Keratinocyte (primary cell): ENCODE measurements around the gene MAML1. TPM values are rescaled to one million over a fixed set of nuclear protein-coding genes. Genes with fewer than 3 reads are reported as not detected.

ENCODE experiments used
- DNase-seq: peaks from one replicate; pipeline ENCODE4 v3.0.0-alpha.2; 2011; ENCODE audit warnings: low read depth, missing footprints, low spot score
- FAIRE-seq: peaks from 2 replicates; lab custom pipeline; 2011; peaks lifted over from hg19 to GRCh38; lab: Jason Lieb, UNC
- H2AFZ ChIP-seq: 2 replicates; pipeline ENCODE4 v1.6.0; 2012; ENCODE audit warnings: low read length, control low read depth, inconsistent platforms; ENCODE audit not compliant: control insufficient read depth
- H3K27ac ChIP-seq: 2 replicates; pipeline ENCODE4 v1.5.1; 2011; ENCODE audit warnings: low read length; ENCODE audit not compliant: control insufficient read depth, insufficient read depth
- H3K27me3 ChIP-seq: 3 replicates; pipeline ENCODE4 v1.6.0; 2011; ENCODE audit warnings: low read length; ENCODE audit not compliant: control insufficient read depth, insufficient read depth; ENCODE audit errors: extremely low read depth
- H3K36me3 ChIP-seq, 2 experiments: 2 replicates in 1 of 2; 3 replicates in 1 of 2; pipeline ENCODE4 v1.5.1; 2011; ENCODE audit warnings: low read length in 2 of 2, mild to moderate bottlenecking in 1 of 2; ENCODE audit not compliant: control insufficient read depth in 2 of 2, insufficient read depth in 2 of 2; ENCODE audit errors: extremely low read depth in 1 of 2
- H3K4me1 ChIP-seq: 3 replicates; pipeline ENCODE4 v1.5.1; 2011; ENCODE audit warnings: low read length; ENCODE audit not compliant: control insufficient read depth, insufficient read depth; ENCODE audit errors: extremely low read depth
- H3K4me2 ChIP-seq: 3 replicates; pipeline ENCODE4 v1.6.0; 2011; ENCODE audit warnings: low read depth, low read length; ENCODE audit not compliant: control insufficient read depth, insufficient read depth; ENCODE audit errors: extremely low read depth
- H3K4me3 ChIP-seq, 3 experiments: fragments of 200-600 bp in 1 of 3; sonication (generic) in 1 of 3; 2 replicates in 2 of 3; 3 replicates in 1 of 3; pipeline ENCODE4 v1.5.1; 2011 to 2016; ENCODE audit warnings: low read length in 3 of 3, mild to moderate bottlenecking in 3 of 3, control low read depth in 2 of 3, inconsistent platforms in 1 of 3, low read depth in 1 of 3, mixed read lengths in 1 of 3, mixed run types in 1 of 3, moderate library complexity in 1 of 3; ENCODE audit not compliant: control insufficient read depth in 2 of 3, insufficient read depth in 2 of 3; ENCODE audit errors: extremely low read depth in 1 of 3
- H3K79me2 ChIP-seq: 2 replicates; pipeline ENCODE4 v1.6.0; 2012; ENCODE audit warnings: low read length; ENCODE audit not compliant: control insufficient read depth, insufficient read depth
- H3K9ac ChIP-seq: 3 replicates; pipeline ENCODE4 v1.6.0; 2011; ENCODE audit warnings: low read length; ENCODE audit not compliant: control insufficient read depth, insufficient read depth; ENCODE audit errors: extremely low read depth
- H3K9me1 ChIP-seq: 3 replicates; pipeline ENCODE4 v1.6.0; 2011; ENCODE audit warnings: low read length; ENCODE audit not compliant: control insufficient read depth, insufficient read depth; ENCODE audit errors: extremely low read depth
- H3K9me3 ChIP-seq: 2 replicates; pipeline ENCODE4 v1.5.1; 2012; ENCODE audit warnings: low read depth, low read length; ENCODE audit not compliant: control insufficient read depth
- H4K20me1 ChIP-seq: 3 replicates; pipeline ENCODE4 v1.6.0; 2011; ENCODE audit warnings: low read length; ENCODE audit not compliant: control insufficient read depth, insufficient read depth; ENCODE audit errors: extremely low read depth
- EZH2 ChIP-seq: IDR thresholded peaks from one replicate; pipeline ENCODE4 v1.6.1; 2012; ENCODE audit warnings: inconsistent platforms, mild to moderate bottlenecking, low read length, moderate library complexity
- dilution Hi-C: fragments of 300-500 bp; cut with MboI; formaldehyde crosslinking; loops from one replicate; pipeline ENCODE4 v1.7.0; 2020; ENCODE audit warnings: low sequenced_read_pairs; ENCODE audit not compliant: extremely low pct_ligation_motif_present
- polyA plus RNA-seq, 5 experiments: library from polyadenylated mRNA; depleted of rRNA in 3 of 5; stranded (reverse) in 3 of 5; stranded (forward) in 1 of 5; unstranded in 1 of 5; fragments of >200 nt; gene quantifications; 1 replicate in 1 of 5; 2 replicates in 3 of 5; 3 replicates in 1 of 5; pipeline versions ENCODE4 v1.2.1 to v1.2.3, GENCODE V29; 2011 to 2012; ENCODE audit warnings: missing spikeins in 2 of 5, low read depth in 1 of 5, low replicate concordance in 1 of 5
- TF ChIP-seq, protein P1 (sequence below), 3 experiments: IDR thresholded peaks in 1 of 3; conservative IDR thresholded peaks in 1 of 3; optimal IDR thresholded peaks in 1 of 3; 2 replicates in 2 of 3; 3 replicates in 1 of 3; pipeline versions ENCODE3 to v1.5.1; 2011; ENCODE audit warnings: low read length in 3 of 3, mild to moderate bottlenecking in 3 of 3, moderate library complexity in 2 of 3, control low read depth in 1 of 3, inconsistent platforms in 1 of 3; ENCODE audit not compliant: insufficient read depth in 2 of 3; ENCODE audit errors: extremely low read depth in 1 of 3

MAML1 gene
- polyA plus RNA-seq, 1 donor (not counting 4 experiments of a cell fraction or from before 2014, with no cell fraction given) = 4.9 TPM

DNA sequence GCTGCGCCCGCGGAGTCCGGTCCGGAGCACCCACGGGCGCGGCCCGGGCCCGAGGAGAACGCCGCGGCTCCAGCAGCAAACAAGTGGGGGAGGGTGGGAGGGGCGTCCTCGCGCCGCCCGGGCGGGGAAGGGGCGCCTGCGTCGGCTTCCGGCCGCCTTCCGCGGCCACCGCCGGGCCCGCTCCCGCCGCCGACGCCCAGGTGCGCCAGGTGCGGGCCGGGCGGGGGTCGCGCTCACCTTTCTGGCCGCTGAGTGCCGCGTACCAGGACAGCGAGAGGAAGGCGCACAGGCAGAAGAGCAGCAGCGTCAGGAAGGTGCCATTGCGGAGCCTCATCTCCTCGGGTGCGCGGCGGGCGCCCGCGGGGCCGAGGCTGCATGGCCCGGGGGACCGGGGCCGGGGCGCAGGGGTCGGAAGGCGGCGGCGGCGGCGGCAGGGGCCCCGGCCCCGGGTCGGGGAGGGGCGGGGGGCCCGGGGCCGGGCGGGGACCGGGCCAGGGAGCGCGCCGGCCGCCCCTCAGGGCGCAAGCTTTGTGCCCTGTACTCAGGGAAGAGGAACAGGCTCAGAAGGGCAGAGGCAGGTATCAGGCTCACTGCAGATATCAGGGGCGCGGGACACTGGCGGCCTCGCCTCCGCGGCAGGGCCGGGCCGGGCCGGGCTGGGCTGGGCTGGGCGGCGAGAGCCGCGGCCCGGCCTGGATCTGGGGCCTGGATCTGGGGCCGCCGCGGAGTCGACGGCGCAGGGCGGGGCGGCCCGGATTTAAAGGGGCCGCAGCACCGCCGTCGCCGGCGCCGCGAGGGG lies 73.8 kb downstream of the MAML1 start, which contains the start of gene MGAT4B:
Gene MGAT4B (minus strand): TSS at position 617 of the 799 bp plus-strand sequence. CDS start 283 bp downstream, at position 334.
- no peaks in the 10 kb centered on the region for H3K9me1 ChIP-seq
- no peaks in the 10 kb centered on the region for H3K27me3 ChIP-seq
- peaks cover 20% of the 10 kb centered on the region for H3K4me1 ChIP-seq
- peaks cover 0 to 6% of the 10 kb centered on the region in 2 experiments for H3K36me3 ChIP-seq
- H4K20me1 ChIP-seq = peaks cover 6% of the 10 kb centered on the region
- H3K4me3 ChIP-seq = peak within 1 kb of the TSS; percentile 77 to 87 (median 78)
- dilution Hi-C loops = no loop called here
- FAIRE-seq = no peak
- H3K27ac ChIP-seq = peak within 1 kb of the TSS; percentile 61
- DNase-seq = no peak
- H3K4me2 ChIP-seq = peak within 1 kb of the TSS; percentile 88
- peak within 1 kb of the TSS; percentile 33 for H2AFZ ChIP-seq
- TF ChIP-seq, protein P1, sequence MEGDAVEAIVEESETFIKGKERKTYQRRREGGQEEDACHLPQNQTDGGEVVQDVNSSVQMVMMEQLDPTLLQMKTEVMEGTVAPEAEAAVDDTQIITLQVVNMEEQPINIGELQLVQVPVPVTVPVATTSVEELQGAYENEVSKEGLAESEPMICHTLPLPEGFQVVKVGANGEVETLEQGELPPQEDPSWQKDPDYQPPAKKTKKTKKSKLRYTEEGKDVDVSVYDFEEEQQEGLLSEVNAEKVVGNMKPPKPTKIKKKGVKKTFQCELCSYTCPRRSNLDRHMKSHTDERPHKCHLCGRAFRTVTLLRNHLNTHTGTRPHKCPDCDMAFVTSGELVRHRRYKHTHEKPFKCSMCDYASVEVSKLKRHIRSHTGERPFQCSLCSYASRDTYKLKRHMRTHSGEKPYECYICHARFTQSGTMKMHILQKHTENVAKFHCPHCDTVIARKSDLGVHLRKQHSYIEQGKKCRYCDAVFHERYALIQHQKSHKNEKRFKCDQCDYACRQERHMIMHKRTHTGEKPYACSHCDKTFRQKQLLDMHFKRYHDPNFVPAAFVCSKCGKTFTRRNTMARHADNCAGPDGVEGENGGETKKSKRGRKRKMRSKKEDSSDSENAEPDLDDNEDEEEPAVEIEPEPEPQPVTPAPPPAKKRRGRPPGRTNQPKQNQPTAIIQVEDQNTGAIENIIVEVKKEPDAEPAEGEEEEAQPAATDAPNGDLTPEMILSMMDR (optimal IDR thresholded peaks at IDR 0.05 in 1 of 3, IDR thresholded peaks at IDR 0.05 in 1 of 3, conservative IDR thresholded peaks at IDR 0.05 in 1 of 3; ENCODE audit: extremely low read depth in 1 of 3, insufficient read depth in 2 of 3, low read length in 3 of 3) = no peak
- TF ChIP-seq EZH2 = no peak
- H3K79me2 ChIP-seq = peaks cover 33% of the 10 kb centered on the region
- H3K9me3 ChIP-seq = no peaks in the 10 kb centered on the region
- H3K9ac ChIP-seq = peak within 1 kb of the TSS; percentile 80

DNA sequence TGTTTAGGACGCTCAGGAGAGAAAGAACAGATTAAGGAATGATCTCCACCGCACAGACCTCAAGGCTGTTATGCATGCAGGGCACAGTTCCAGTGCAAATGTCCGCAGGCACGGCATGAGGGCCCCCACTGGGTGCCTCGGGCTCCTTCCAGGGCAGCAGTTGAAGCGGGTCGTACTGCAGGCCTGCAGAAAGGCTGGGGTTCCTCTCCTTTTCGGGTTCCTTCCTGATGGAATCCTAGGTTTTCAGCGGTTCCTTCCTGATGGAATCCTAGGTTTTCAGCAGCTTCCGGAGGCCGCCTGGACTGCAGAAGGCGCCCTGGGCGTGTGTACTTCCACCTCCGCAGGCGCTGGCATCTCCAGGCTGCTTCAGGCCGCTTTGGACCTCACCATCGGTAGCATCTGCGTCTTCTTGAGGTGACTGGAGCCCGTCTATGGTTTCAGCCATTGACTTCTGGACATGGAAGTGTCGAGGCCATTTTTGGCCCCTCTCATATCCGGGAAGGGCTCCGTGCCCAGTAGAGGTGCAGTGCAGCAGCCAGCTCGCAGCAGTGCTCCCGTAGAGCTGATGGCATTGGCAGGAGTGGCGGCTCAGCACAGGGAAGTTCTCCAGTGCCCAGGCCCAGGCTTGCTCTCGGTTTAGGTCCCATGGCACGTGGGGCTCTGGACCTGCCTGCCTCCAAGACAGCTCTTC lies 79.7 kb downstream of the MAML1 start:
- Histone ChIP-seq H3K27ac (no peak overlapping the region), H2AFZ (no peak overlapping the region), H3K4me3 (no peak overlapping the region), H3K9me3 (no peaks in the 10 kb centered on the region), H3K79me2 (no peaks in the 10 kb centered on the region), H3K4me2 (no peak overlapping the region), H3K27me3 (no peaks in the 10 kb centered on the region), H4K20me1 (no peaks in the 10 kb centered on the region), H3K36me3 (peaks cover 0 to 4% of the 10 kb centered on the region in 2 experiments), H3K9ac (no peak overlapping the region), H3K4me1 (no peaks in the 10 kb centered on the region), H3K9me1 (no peaks in the 10 kb centered on the region)
- FAIRE-seq (no peak), DNase-seq (no peak)
- TF ChIP-seq, protein P1 (optimal IDR thresholded peaks at IDR 0.05 in 1 of 3, IDR thresholded peaks at IDR 0.05 in 1 of 3, conservative IDR thresholded peaks at IDR 0.05 in 1 of 3; ENCODE audit: extremely low read depth in 1 of 3, insufficient read depth in 2 of 3, low read length in 3 of 3) = no peak
- TF ChIP-seq EZH2 = no peak
- dilution Hi-C loops = no loop called here
